H1 (cell line): ENCODE results near the gene COX19.

ENCODE experiments used
- EP300 ChIP-seq, 2 experiments: IDR thresholded peaks; 1 replicate in 1 of 2; 2 replicates in 1 of 2; pipeline ENCODE4 v1.6.1; 2011 to 2012; ENCODE audit warnings: low read depth in 2 of 2, low read length in 2 of 2, mild to moderate bottlenecking in 2 of 2, borderline replicate concordance in 1 of 2, inconsistent platforms in 1 of 2, moderate library complexity in 1 of 2
- EZH2 ChIP-seq: fragments of 200-600 bp; sonication (generic); IDR thresholded peaks from 2 replicates; pipeline ENCODE4 v1.7.1; 2012; ENCODE audit warnings: low read depth, mild to moderate bottlenecking, moderate library complexity, low read length, inconsistent platforms; ENCODE audit not compliant: severe bottlenecking
- GTF2F1 ChIP-seq: IDR thresholded peaks from 2 replicates; pipeline ENCODE4 v1.6.1; 2012; ENCODE audit warnings: low read depth, low read length, improper control_type of control experiment, borderline replicate concordance
- HDAC6 ChIP-seq: IDR thresholded peaks from one replicate; pipeline ENCODE4 v1.7.1; 2012; ENCODE audit warnings: low read depth, mild to moderate bottlenecking, inconsistent platforms, low read length, moderate library complexity
- JUND ChIP-seq: IDR thresholded peaks from 2 replicates; pipeline ENCODE4 v1.6.1; 2011; ENCODE audit warnings: mild to moderate bottlenecking, improper control_type of control experiment, low read length
- MAFK ChIP-seq: IDR thresholded peaks from 2 replicates; pipeline ENCODE4 v1.6.1; 2012; ENCODE audit warnings: low read depth, mild to moderate bottlenecking, improper control_type of control experiment, low read length
- PHF8 ChIP-seq: fragments of 200-600 bp; sonication (generic); conservative IDR thresholded peaks from 2 replicates; pipeline ENCODE4 v1.7.1; 2012; ENCODE audit warnings: low read depth, mild to moderate bottlenecking, inconsistent platforms, low read length, moderate library complexity
- POLR2A ChIP-seq, 2 experiments: IDR thresholded peaks; 1 replicate in 1 of 2; 2 replicates in 1 of 2; pipeline ENCODE4 v1.6.1; 2011; ENCODE audit warnings: low read depth in 2 of 2, low read length in 2 of 2, mild to moderate bottlenecking in 2 of 2; ENCODE audit errors: control extremely low read depth in 1 of 2
- POLR2AphosphoS5 ChIP-seq: IDR thresholded peaks from 2 replicates; pipeline ENCODE4 v1.6.1; 2011; ENCODE audit warnings: low read depth, low read length
- SP1 ChIP-seq: IDR thresholded peaks from 2 replicates; pipeline ENCODE4 v1.6.1; 2011; ENCODE audit warnings: low read depth, low read length
- SUZ12 ChIP-seq: fragments of 200-600 bp; sonication (generic); IDR thresholded peaks from 2 replicates; pipeline ENCODE4 v1.6.1; 2012; ENCODE audit warnings: mild to moderate bottlenecking, inconsistent platforms, low read length, moderate library complexity, mixed read lengths
- TF ChIP-seq, protein P1 (sequence below): IDR thresholded peaks from 2 replicates; pipeline ENCODE4 v1.6.1; 2011; ENCODE audit warnings: low read depth, mild to moderate bottlenecking, low read length; ENCODE audit not compliant: insufficient read depth
- TF ChIP-seq, protein P2 (sequence below), 3 experiments: IDR thresholded peaks; 1 replicate in 2 of 3; 2 replicates in 1 of 3; pipeline versions ENCODE4 v1.5.1 to v1.6.1; 2011; ENCODE audit warnings: low read length in 3 of 3, mild to moderate bottlenecking in 3 of 3, inconsistent platforms in 2 of 3, low read depth in 1 of 3, moderate library complexity in 1 of 3; ENCODE audit not compliant: insufficient read depth in 1 of 3; ENCODE audit errors: control extremely low read depth in 1 of 3
- TF ChIP-seq, protein P3 (sequence below): IDR thresholded peaks from 2 replicates; pipeline ENCODE4 v1.6.1; 2011; ENCODE audit warnings: low read length, improper control_type of control experiment

DNA sequence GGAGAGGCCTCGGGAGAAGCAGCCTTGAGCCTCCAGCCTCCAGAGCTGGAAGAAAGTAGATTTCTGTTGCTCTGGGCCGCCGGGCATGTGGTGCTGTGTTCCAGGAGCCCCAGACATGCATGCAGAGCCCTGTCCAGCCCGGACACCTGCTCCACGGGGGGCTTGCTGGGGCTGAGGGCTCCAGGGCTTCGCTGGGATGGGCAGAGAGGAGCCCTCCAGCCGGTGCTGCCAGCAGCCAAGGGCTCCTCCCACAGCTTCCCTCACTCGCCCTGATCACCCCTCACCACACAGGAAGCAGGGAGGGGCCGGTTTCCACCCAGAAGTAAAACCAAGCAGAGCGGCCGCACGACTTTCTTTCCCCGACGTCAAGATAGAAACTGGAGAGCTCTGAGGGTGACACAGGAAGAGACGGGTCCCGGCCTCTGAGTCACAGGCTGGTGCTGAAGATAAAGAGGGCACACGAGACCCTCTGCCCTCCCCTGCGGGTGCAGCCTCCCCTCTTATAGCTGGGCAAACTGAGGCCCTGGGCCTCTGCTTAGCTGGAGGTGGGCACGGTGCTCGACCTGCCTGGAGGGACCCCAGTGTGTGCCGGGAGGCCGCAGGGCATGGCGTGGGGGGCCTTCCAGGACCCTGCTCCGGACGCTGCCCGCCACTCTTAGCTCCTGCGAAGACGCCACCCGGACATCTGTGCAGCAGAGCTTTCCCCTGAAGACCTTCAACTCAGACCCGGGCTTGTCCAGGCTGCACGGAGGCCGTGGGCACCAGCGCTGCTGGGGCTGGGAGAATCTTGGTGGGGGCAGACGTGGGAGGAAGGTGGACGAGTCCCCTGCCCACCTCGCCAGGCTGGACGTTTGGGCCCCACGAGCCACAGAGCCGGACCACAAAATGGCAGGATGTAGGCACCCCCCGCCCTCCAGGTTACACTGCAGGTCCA, 52.0 kb downstream of the COX19 start:
- TF ChIP-seq SP1: no peak
- no peak for TF ChIP-seq JUND
- no peak for TF ChIP-seq GTF2F1
- TF ChIP-seq, protein P1, sequence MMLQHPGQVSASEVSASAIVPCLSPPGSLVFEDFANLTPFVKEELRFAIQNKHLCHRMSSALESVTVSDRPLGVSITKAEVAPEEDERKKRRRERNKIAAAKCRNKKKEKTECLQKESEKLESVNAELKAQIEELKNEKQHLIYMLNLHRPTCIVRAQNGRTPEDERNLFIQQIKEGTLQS: no peak
- TF ChIP-seq, protein P2, sequence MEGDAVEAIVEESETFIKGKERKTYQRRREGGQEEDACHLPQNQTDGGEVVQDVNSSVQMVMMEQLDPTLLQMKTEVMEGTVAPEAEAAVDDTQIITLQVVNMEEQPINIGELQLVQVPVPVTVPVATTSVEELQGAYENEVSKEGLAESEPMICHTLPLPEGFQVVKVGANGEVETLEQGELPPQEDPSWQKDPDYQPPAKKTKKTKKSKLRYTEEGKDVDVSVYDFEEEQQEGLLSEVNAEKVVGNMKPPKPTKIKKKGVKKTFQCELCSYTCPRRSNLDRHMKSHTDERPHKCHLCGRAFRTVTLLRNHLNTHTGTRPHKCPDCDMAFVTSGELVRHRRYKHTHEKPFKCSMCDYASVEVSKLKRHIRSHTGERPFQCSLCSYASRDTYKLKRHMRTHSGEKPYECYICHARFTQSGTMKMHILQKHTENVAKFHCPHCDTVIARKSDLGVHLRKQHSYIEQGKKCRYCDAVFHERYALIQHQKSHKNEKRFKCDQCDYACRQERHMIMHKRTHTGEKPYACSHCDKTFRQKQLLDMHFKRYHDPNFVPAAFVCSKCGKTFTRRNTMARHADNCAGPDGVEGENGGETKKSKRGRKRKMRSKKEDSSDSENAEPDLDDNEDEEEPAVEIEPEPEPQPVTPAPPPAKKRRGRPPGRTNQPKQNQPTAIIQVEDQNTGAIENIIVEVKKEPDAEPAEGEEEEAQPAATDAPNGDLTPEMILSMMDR (IDR thresholded peaks at IDR 0.05; ENCODE audit: control extremely low read depth in 1 of 3, insufficient read depth in 1 of 3, low read depth in 1 of 3, low read length in 3 of 3): no peak
- TF ChIP-seq MAFK: no peak
- TF ChIP-seq, protein P3, sequence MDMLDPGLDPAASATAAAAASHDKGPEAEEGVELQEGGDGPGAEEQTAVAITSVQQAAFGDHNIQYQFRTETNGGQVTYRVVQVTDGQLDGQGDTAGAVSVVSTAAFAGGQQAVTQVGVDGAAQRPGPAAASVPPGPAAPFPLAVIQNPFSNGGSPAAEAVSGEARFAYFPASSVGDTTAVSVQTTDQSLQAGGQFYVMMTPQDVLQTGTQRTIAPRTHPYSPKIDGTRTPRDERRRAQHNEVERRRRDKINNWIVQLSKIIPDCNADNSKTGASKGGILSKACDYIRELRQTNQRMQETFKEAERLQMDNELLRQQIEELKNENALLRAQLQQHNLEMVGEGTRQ: no peak
- no peak for TF ChIP-seq HDAC6
- TF ChIP-seq PHF8: no peak
- TF ChIP-seq POLR2A (IDR thresholded peaks at IDR 0.05; ENCODE audit: control extremely low read depth in 1 of 2, low read depth in 2 of 2, low read length in 2 of 2): no peak
- TF ChIP-seq SUZ12: no peak
- TF ChIP-seq EP300 (IDR thresholded peaks at IDR 0.05; ENCODE audit: borderline replicate concordance in 1 of 2, low read depth in 2 of 2, low read length in 2 of 2): no peak
- TF ChIP-seq POLR2AphosphoS5: no peak
- no peak for TF ChIP-seq EZH2
